MM.1S (cell line): Measurements from ENCODE around the gene TFRC.
"Not testable (repeated sequence)": the region's sequence is repeated elsewhere in the genome, so short reads cannot be mapped to it uniquely, and the experiment has no call there.

Source experiments
- DNase-seq: peaks from one replicate; pipeline ENCODE4 v3.0.0-alpha.2; 2015
- H2AFZ ChIP-seq: fragments of 300-600 bp; sonication (generic); 2 replicates; pipeline ENCODE4 v1.6.0; 2016; ENCODE audit warnings: antibody characterized with exemption, low read length
- H3F3A ChIP-seq: fragments of 300-600 bp; sonication (generic); 2 replicates; pipeline ENCODE4 v1.6.1; 2016; ENCODE audit warnings: mild to moderate bottlenecking, antibody characterized with exemption, low read length, moderate library complexity, mixed read lengths; ENCODE audit not compliant: insufficient read depth
- H3K27ac ChIP-seq: fragments of 300-600 bp; sonication (generic); 2 replicates; pipeline ENCODE4 v1.5.1; 2016; ENCODE audit warnings: mild to moderate bottlenecking, low read length
- H3K27me3 ChIP-seq: fragments of 300-600 bp; sonication (generic); replicated peaks from 2 replicates; pipeline ENCODE4 v1.6.0; 2016; ENCODE audit warnings: low read length; ENCODE audit not compliant: insufficient read depth
- H3K36me3 ChIP-seq: fragments of 300-600 bp; sonication (generic); replicated peaks from 2 replicates; pipeline ENCODE4 v1.6.1; 2016; ENCODE audit warnings: mild to moderate bottlenecking, low read length, mixed read lengths; ENCODE audit not compliant: insufficient read depth
- H3K4me1 ChIP-seq: fragments of 300-600 bp; sonication (generic); 2 replicates; pipeline ENCODE4 v1.6.1; 2016; ENCODE audit warnings: low read length, mixed read lengths
- H3K4me2 ChIP-seq: fragments of 300-600 bp; sonication (generic); 2 replicates; pipeline ENCODE4 v1.6.0; 2016; ENCODE audit warnings: low read depth, low read length
- H3K4me3 ChIP-seq: fragments of 300-600 bp; sonication (generic); 2 replicates; pipeline ENCODE4 v1.5.1; 2016; ENCODE audit warnings: low read length, mixed read lengths
- H3K79me2 ChIP-seq: fragments of 300-600 bp; sonication (generic); 2 replicates; pipeline ENCODE4 v1.6.1; 2016; ENCODE audit warnings: mixed run types, low read length, mixed read lengths
- H3K9ac ChIP-seq: fragments of 300-600 bp; sonication (generic); 2 replicates; pipeline ENCODE4 v1.6.1; 2016; ENCODE audit warnings: low read length, mixed read lengths
- H3K9me2 ChIP-seq: fragments of 300-600 bp; sonication (generic); replicated peaks from 2 replicates; pipeline ENCODE4 v1.6.1; 2016; ENCODE audit warnings: mild to moderate bottlenecking, low read length, mixed read lengths; ENCODE audit not compliant: insufficient read depth
- H3K9me3 ChIP-seq: fragments of 300-600 bp; sonication (generic); replicated peaks from 2 replicates; pipeline ENCODE4 v1.6.1; 2016; ENCODE audit warnings: mild to moderate bottlenecking, low read length, mixed read lengths; ENCODE audit not compliant: insufficient read depth
- H4K20me1 ChIP-seq: fragments of 300-600 bp; sonication (generic); 2 replicates; pipeline ENCODE4 v1.6.1; 2016; ENCODE audit warnings: mild to moderate bottlenecking, low read length, moderate library complexity, mixed read lengths; ENCODE audit not compliant: insufficient read depth
- EZH2 ChIP-seq: fragments of 300-600 bp; sonication (generic); optimal IDR thresholded peaks from 2 replicates; pipeline ENCODE3; 2017; ENCODE audit warnings: low read depth, mild to moderate bottlenecking, antibody characterized with exemption, low read length, mixed read lengths
- EZH2phosphoT487 ChIP-seq: fragments of 300-600 bp; sonication (generic); IDR thresholded peaks from 2 replicates; pipeline ENCODE4 v1.6.1; 2018; ENCODE audit warnings: antibody characterized with exemption, low read length
- TF ChIP-seq, protein P1 (sequence below): fragments of 300-600 bp; sonication (generic); IDR thresholded peaks from 2 replicates; pipeline ENCODE4 v1.5.1; 2016; ENCODE audit warnings: antibody characterized with exemption, low read length, mixed read lengths

Gene TFRC

DNA sequence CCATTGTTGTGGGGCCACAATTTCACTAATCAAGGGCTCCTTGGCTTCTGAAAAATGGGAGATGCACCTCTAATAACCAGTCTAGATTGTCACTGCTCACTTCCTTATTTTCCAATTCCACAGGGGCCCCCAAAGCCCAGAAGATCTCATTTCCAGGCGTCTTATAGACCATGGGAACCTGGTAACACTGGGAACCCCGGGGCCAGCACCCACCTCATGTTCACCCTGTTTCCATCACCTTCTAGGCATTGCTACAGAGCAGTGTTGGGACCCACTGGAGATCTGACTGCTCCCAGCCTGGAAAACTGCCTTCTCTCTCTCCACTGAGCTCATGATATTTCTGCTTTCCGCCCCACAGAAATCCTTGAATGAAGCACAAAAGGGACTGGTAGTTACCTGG, 61.5 kb downstream of the TFRC start:
- H3K36me3 ChIP-seq = no peaks in the 10 kb centered on the region
- no peaks in the 10 kb centered on the region for H3K4me1 ChIP-seq
- TF ChIP-seq EZH2phosphoT487 = no peak
- H2AFZ ChIP-seq = no peak overlapping the region
- no peak overlapping the region for H3K4me2 ChIP-seq
- H3K27ac ChIP-seq = no peak overlapping the region
- H3K4me3 ChIP-seq = no peak overlapping the region
- no peaks in the 10 kb centered on the region for H3K9me2 ChIP-seq
- H3K9ac ChIP-seq = no peak overlapping the region
- no peaks in the 10 kb centered on the region for H3K9me3 ChIP-seq
- H3K79me2 ChIP-seq = no peaks in the 10 kb centered on the region
- H4K20me1 ChIP-seq = no peaks in the 10 kb centered on the region
- DNase-seq = no peak
- no peaks in the 10 kb centered on the region for H3K27me3 ChIP-seq
- H3F3A ChIP-seq = no peaks in the 10 kb centered on the region

DNA sequence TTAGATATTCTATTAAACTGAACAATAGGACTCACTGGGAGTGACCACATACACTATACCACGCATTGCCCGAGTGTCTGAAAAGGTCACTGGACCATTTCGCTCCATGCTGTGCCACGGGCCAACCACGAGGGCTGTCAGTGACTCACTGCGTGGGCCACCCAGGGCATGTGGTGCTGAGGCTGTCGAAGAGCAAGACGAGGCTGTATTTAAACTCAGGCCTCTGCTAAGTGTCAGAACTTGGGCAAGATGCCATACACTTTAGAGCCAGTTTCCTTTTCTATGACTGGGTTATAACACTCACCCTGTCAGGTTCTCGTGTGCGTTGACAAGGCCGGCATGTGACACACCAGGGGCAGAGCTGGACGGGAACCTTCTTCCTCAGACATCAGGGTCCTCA, 62.3 kb downstream of the TFRC start:
- not testable (repeated sequence) for DNase-seq, H3K9me2 ChIP-seq, H3F3A ChIP-seq, H3K9ac ChIP-seq, H3K4me2 ChIP-seq, H3K36me3 ChIP-seq, H3K79me2 ChIP-seq, H3K4me3 ChIP-seq, H3K27me3 ChIP-seq, H4K20me1 ChIP-seq, H3K27ac ChIP-seq, H3K4me1 ChIP-seq, H3K9me3 ChIP-seq, H2AFZ ChIP-seq

DNA sequence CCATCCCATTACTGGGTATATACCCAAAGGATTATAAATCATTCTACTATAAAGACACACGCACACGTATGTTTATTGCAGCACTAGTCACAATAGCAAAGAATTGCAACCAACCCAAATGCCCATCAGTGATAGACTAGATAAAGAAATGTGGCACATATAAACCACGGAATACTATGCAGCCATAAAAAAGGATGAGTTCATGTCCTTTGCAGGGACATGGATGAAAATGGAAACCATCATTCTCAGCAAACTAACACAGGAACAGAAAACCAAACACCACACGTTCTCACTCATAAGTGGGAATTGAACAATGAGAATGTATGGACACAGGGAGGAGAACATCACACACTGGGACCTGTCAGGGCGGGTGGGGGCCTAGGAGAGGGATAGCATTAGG, 63.7 kb downstream of the TFRC start:
- not testable (repeated sequence) for H4K20me1 ChIP-seq, H3K27me3 ChIP-seq, H3F3A ChIP-seq, H3K27ac ChIP-seq, DNase-seq, H3K4me2 ChIP-seq, H3K36me3 ChIP-seq, H3K9ac ChIP-seq, H2AFZ ChIP-seq, H3K4me3 ChIP-seq, H3K9me2 ChIP-seq, H3K9me3 ChIP-seq, H3K79me2 ChIP-seq, H3K4me1 ChIP-seq

DNA sequence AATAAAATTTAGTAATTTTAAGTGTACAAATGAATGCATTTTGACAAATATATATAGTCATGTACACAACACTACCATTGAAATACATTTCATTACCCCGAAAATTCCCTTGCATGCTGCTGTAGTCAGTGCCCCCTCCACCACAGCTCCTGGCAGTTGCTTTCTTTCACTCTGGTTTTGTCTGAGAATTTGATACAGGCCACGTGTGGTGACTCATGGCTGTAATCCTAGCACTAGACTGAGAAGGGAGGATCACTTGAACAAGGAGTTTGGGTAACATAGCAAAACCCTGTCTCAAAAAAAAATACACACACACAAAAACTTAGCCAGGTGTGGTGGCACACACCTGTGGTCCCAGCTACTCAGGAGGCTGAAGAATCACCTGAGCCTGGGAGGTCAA, 65.4 kb downstream of the TFRC start:
- H2AFZ ChIP-seq = no peak overlapping the region
- H3K79me2 ChIP-seq = no peaks in the 10 kb centered on the region
- H3K27me3 ChIP-seq = no peaks in the 10 kb centered on the region
- no peak overlapping the region for H3K9ac ChIP-seq
- DNase-seq = no peak
- H3K9me2 ChIP-seq = no peaks in the 10 kb centered on the region
- H3K9me3 ChIP-seq = no peaks in the 10 kb centered on the region
- H3F3A ChIP-seq = no peaks in the 10 kb centered on the region
- H3K27ac ChIP-seq = no peak overlapping the region
- TF ChIP-seq EZH2phosphoT487 = no peak
- no peak for TF ChIP-seq EZH2
- TF ChIP-seq, protein P1, sequence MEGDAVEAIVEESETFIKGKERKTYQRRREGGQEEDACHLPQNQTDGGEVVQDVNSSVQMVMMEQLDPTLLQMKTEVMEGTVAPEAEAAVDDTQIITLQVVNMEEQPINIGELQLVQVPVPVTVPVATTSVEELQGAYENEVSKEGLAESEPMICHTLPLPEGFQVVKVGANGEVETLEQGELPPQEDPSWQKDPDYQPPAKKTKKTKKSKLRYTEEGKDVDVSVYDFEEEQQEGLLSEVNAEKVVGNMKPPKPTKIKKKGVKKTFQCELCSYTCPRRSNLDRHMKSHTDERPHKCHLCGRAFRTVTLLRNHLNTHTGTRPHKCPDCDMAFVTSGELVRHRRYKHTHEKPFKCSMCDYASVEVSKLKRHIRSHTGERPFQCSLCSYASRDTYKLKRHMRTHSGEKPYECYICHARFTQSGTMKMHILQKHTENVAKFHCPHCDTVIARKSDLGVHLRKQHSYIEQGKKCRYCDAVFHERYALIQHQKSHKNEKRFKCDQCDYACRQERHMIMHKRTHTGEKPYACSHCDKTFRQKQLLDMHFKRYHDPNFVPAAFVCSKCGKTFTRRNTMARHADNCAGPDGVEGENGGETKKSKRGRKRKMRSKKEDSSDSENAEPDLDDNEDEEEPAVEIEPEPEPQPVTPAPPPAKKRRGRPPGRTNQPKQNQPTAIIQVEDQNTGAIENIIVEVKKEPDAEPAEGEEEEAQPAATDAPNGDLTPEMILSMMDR = no peak
- H3K36me3 ChIP-seq = no peaks in the 10 kb centered on the region
- no peak overlapping the region for H3K4me2 ChIP-seq
- no peak overlapping the region for H3K4me3 ChIP-seq
- H4K20me1 ChIP-seq = no peaks in the 10 kb centered on the region
- no peaks in the 10 kb centered on the region for H3K4me1 ChIP-seq

DNA sequence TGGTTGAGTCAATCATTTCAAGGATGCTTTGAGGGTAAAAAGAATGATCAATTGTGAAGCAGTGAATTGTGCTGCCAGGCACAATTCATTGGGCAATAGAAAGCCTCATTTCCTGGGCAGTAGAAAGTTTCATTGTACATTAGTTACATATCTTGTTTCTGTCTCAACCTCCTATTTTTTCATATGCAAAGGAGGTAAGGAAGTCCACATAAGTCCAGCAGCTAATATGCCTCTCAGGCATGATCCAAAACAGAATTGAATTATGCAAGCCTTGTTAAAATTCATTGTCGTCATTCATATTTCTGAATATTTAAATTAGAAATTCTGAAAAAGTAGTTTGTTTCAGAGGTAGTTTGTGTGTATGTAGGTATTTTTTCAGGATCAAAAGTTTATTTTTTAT, 65.8 kb downstream of the TFRC start:
- no peak overlapping the region for H3K27ac ChIP-seq
- H3K27me3 ChIP-seq = no peaks in the 10 kb centered on the region
- no peaks in the 10 kb centered on the region for H3K36me3 ChIP-seq
- H3K9me3 ChIP-seq = no peaks in the 10 kb centered on the region
- TF ChIP-seq, protein P1 = no peak
- TF ChIP-seq EZH2phosphoT487 = no peak
- no peak for TF ChIP-seq EZH2
- H2AFZ ChIP-seq = no peak overlapping the region
- H3K79me2 ChIP-seq = no peaks in the 10 kb centered on the region
- DNase-seq = no peak
- H3K9ac ChIP-seq = no peak overlapping the region
- no peak overlapping the region for H3K4me3 ChIP-seq
- H3K4me2 ChIP-seq = no peak overlapping the region
- H4K20me1 ChIP-seq = no peaks in the 10 kb centered on the region
- H3K4me1 ChIP-seq = no peaks in the 10 kb centered on the region
- no peaks in the 10 kb centered on the region for H3F3A ChIP-seq
- no peaks in the 10 kb centered on the region for H3K9me2 ChIP-seq
